ENCODE results near the gene IZUMO1. TPM values are rescaled to one million over a fixed set of nuclear protein-coding genes. Genes with fewer than 3 reads are reported as not detected.

Gene IZUMO1
- polyA plus RNA-seq, 1 donor from 2014 or later = not detected

- H3K9ac ChIP-seq (ENCODE audit: low read length) = no peak overlapping the region
- H3K9me3 ChIP-seq (ENCODE audit: low read length) = no peaks in the 10 kb centered on the region
- no peaks in the 10 kb centered on the region for H3K9me2 ChIP-seq (ENCODE audit: insufficient read depth, low read length)
- no peaks in the 10 kb centered on the region for H3K36me3 ChIP-seq (ENCODE audit: insufficient read depth, low read length)
- no peak overlapping the region for H2AFZ ChIP-seq (ENCODE audit: low read depth, low read length)
- no peak overlapping the region for H3K4me2 ChIP-seq (ENCODE audit: low read length)
- no peak overlapping the region for H3K4me3 ChIP-seq (ENCODE audit: low read length)
- H3F3A ChIP-seq (ENCODE audit: insufficient read depth, low read length, poor library complexity, severe bottlenecking) = no peaks in the 10 kb centered on the region
- TF ChIP-seq RAD21 (conservative IDR thresholded peaks at IDR 0.05) (no peak), POLR2AphosphoS5 (IDR thresholded peaks at IDR 0.05) (no peak)
- no peaks in the 10 kb centered on the region for H4K20me1 ChIP-seq (ENCODE audit: insufficient read depth)
- no peak overlapping the region for H3K27ac ChIP-seq (ENCODE audit: low read length)
- H3K79me2 ChIP-seq (replicated peaks; ENCODE audit: insufficient read depth, low read length) = no peaks in the 10 kb centered on the region
- peaks cover 6% of the 10 kb centered on the region for H3K27me3 ChIP-seq (ENCODE audit: insufficient read depth, low read depth, low read length)
These were observed 5.3 kb downstream of the IZUMO1 start for GRCh38 chr19:48741129-48741999.

DNA sequence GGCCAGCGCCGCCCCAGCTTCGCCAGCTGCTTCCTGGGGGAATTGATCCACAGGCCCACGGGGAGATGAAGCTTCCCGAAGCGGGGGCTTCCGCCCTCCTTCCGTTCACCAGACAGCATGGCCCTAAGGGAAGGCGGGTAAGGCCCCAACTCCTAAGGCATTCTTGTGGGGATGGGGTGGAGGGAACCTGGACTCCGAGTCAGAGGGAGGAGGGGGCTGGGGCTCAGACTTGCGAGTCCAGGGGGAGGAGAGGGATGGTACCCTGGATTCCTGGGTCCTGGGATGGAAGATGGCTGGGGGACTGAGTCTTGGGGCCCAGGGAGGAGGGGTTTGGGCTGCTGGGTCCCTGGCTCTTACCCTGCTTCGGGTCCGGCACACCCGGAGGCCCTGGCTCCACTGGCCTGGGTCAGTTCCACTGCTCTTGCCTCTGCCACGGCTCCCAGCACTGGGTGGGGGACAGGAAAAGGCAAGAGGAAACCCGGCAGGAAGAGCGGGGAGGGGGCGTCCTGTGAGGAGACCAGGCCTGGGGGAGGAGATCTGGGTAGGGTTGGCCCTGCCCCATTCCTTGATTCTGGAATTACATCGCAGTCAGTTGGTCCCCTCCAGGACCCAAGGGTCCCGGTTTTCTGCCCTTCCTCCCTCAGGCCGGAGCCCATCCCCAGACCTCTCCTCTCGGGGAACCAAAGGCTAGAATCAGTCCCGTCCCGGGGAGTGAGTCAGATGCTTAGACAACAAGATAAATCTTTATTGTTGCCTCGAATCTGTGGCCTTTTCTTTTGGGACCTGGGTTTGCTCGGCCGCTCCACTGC lies 6.3 kb downstream of the IZUMO1 start, which contains the start of gene RASIP1:
TSS of gene RASIP1 (minus strand) at position 447 of the 809 bp plus-strand sequence. CDS start at position 119, 328 bp downstream.
- peak within 1 kb of the TSS; percentile 67 for H3K9ac ChIP-seq (ENCODE audit: low read length)
- H3K36me3 ChIP-seq (ENCODE audit: insufficient read depth, low read length) = no peaks in the 10 kb centered on the region
- H3K9me3 ChIP-seq (ENCODE audit: low read length) = no peaks in the 10 kb centered on the region
- TF ChIP-seq POLR2AphosphoS5 (IDR thresholded peaks at IDR 0.05) (no peak), EP300 (conservative IDR thresholded peaks at IDR 0.05; ENCODE audit: poor library complexity, severe bottlenecking) (no peak), TAF1 (IDR thresholded peaks at IDR 0.05; ENCODE audit: low read depth) (no peak), CTCF (IDR thresholded peaks at IDR 0.05; ENCODE audit: poor library complexity, severe bottlenecking) (no peak), EZH2 (IDR thresholded peaks at IDR 0.05; ENCODE audit: borderline replicate concordance, insufficient read depth, low read length, poor library complexity, severe bottlenecking) (no peak), SMC3 (conservative IDR thresholded peaks at IDR 0.05; ENCODE audit: poor library complexity) (no peak), RAD21 (conservative IDR thresholded peaks at IDR 0.05) (no peak)
- TF ChIP-seq, protein P1, sequence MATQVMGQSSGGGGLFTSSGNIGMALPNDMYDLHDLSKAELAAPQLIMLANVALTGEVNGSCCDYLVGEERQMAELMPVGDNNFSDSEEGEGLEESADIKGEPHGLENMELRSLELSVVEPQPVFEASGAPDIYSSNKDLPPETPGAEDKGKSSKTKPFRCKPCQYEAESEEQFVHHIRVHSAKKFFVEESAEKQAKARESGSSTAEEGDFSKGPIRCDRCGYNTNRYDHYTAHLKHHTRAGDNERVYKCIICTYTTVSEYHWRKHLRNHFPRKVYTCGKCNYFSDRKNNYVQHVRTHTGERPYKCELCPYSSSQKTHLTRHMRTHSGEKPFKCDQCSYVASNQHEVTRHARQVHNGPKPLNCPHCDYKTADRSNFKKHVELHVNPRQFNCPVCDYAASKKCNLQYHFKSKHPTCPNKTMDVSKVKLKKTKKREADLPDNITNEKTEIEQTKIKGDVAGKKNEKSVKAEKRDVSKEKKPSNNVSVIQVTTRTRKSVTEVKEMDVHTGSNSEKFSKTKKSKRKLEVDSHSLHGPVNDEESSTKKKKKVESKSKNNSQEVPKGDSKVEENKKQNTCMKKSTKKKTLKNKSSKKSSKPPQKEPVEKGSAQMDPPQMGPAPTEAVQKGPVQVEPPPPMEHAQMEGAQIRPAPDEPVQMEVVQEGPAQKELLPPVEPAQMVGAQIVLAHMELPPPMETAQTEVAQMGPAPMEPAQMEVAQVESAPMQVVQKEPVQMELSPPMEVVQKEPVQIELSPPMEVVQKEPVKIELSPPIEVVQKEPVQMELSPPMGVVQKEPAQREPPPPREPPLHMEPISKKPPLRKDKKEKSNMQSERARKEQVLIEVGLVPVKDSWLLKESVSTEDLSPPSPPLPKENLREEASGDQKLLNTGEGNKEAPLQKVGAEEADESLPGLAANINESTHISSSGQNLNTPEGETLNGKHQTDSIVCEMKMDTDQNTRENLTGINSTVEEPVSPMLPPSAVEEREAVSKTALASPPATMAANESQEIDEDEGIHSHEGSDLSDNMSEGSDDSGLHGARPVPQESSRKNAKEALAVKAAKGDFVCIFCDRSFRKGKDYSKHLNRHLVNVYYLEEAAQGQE (IDR thresholded peaks at IDR 0.05; ENCODE audit: borderline replicate concordance) = no peak
- H2AFZ ChIP-seq (ENCODE audit: low read depth, low read length) = no peak within 1 kb of the TSS
- H3K27ac ChIP-seq (ENCODE audit: low read length) = no peak within 1 kb of the TSS
- no peaks in the 10 kb centered on the region for H3F3A ChIP-seq (ENCODE audit: insufficient read depth, low read length, poor library complexity, severe bottlenecking)
- H3K27me3 ChIP-seq (ENCODE audit: insufficient read depth, low read depth, low read length) = peaks cover 7% of the 10 kb centered on the region
- H4K20me1 ChIP-seq (ENCODE audit: insufficient read depth) = no peaks in the 10 kb centered on the region
- H3K4me3 ChIP-seq (ENCODE audit: low read length) = peak within 1 kb of the TSS; percentile 67
- no peak within 1 kb of the TSS for H3K4me2 ChIP-seq (ENCODE audit: low read length)
- no peaks in the 10 kb centered on the region for H3K9me2 ChIP-seq (ENCODE audit: insufficient read depth, low read length)
- H3K79me2 ChIP-seq (replicated peaks; ENCODE audit: insufficient read depth, low read length) = no peaks in the 10 kb centered on the region
